Breast epithelium (tissue), 4 donors: Measurements from ENCODE around the gene CXCL11. TPM values are rescaled to one million over a fixed set of nuclear protein-coding genes. Genes with fewer than 3 reads are reported as not detected.
"Not testable (repeated sequence)": the region's sequence is repeated elsewhere in the genome, so short reads cannot be mapped to it uniquely, and the experiment has no call there.

Experiments used
- DNase-seq, 2 donors: peaks; one replicate each; pipeline ENCODE4 v3.0.0-alpha.2; 2019; ENCODE audit warnings: low spot score in 2 of 2
- H3K27ac ChIP-seq, 2 donors: fragments of 200-600 bp; sonication (generic) in 1 of 2; one replicate each; pipeline ENCODE4 v1.5.1; 2016 to 2019; ENCODE audit warnings: mild to moderate bottlenecking in 1 of 2
- H3K27me3 ChIP-seq, 2 donors: fragments of 200-600 bp; sonication (generic) in 1 of 2; one replicate each; pipeline versions ENCODE4 v1.5.1 to v1.6.0; 2017 to 2019; ENCODE audit warnings: control low read depth in 1 of 2, mild to moderate bottlenecking in 1 of 2
- H3K36me3 ChIP-seq: fragments of 200-600 bp; one replicate; pipeline ENCODE4 v1.5.1; 2019
- H3K4me1 ChIP-seq, 2 donors: fragments of 200-600 bp; sonication (generic); one replicate each; pipeline ENCODE4 v1.5.1; 2016 to 2019; ENCODE audit warnings: control low read depth in 1 of 2
- H3K4me3 ChIP-seq, 3 donors: fragments of 200-600 bp; sonication (generic); 1 replicate in 2 of 3; 2 replicates in 1 of 3; pipeline ENCODE4 v1.5.1; 2016 to 2019; ENCODE audit warnings: mild to moderate bottlenecking in 3 of 3, moderate library complexity in 2 of 3
- H3K9me3 ChIP-seq, 2 donors: fragments of 200-600 bp; sonication (generic) in 1 of 2; one replicate each; pipeline ENCODE4 v1.5.1; 2016 to 2019; ENCODE audit warnings: control low read depth in 1 of 2
- CTCF ChIP-seq, 3 donors: fragments of 450-650 bp; IDR thresholded peaks; one replicate each; pipeline ENCODE4 v1.5.1; 2016 to 2017; ENCODE audit warnings: antibody characterized with exemption in 3 of 3, mild to moderate bottlenecking in 3 of 3, moderate library complexity in 3 of 3
- POLR2A ChIP-seq: fragments of 450-650 bp; IDR thresholded peaks from one replicate; pipeline ENCODE4 v1.6.1; 2016; ENCODE audit warnings: antibody characterized with exemption, mild to moderate bottlenecking, moderate library complexity
- POLR2AphosphoS5 ChIP-seq, 3 donors: sonication (generic); formaldehyde crosslinking; IDR thresholded peaks; one replicate each; pipeline ENCODE4 v1.6.1; 2017; ENCODE audit warnings: antibody characterized with exemption in 3 of 3
- intact Hi-C: fragments of 100-400 bp; cut with DNase I; formaldehyde crosslinking; loops from one replicate; pipeline ENCODE4 v1.15.1; 2023; ENCODE audit warnings: low total_unique reads
- total RNA-seq, 3 donors: library from RNA; depleted of rRNA; stranded (reverse); fragments of >200 nt; gene quantifications; one replicate each; pipeline ENCODE4 v1.1.0, GENCODE V29; 2016

The CXCL11 gene
- total RNA-seq, 3 donors from 2014 or later: not detected

DNA sequence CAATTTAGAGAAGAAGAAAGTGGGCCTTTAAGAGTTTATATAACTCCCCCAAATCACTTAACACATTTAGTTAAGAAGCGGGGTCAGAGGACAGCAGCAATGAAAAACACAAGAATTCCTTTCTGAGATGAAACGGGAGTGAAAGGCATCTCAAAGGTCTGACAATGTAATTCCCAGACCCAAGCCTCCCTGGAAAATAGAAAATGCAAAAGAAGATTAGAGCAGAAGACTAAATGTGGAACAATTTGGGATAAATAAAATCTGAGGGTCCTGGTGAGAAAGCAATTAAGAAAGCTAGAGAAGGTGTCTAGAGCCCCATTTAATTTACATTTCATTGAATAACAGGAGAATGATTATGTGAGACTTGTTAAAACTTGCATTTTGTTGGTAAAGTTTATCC lies 19.6 kb upstream of the CXCL11 start:
- Histone ChIP-seq H3K9me3 (no peaks in the 10 kb centered on the region), H3K27me3 (no peaks in the 10 kb centered on the region), H3K27ac (no peak overlapping the region), H3K4me3 (no peak overlapping the region), H3K36me3 (no peaks in the 10 kb centered on the region), H3K4me1 (no peaks in the 10 kb centered on the region)
- TF ChIP-seq POLR2AphosphoS5 (IDR thresholded peaks at IDR 0.05) (no peak), POLR2A (no peak), CTCF (IDR thresholded peaks at IDR 0.05) (no peak)
- intact Hi-C loops: no loop called here
- DNase-seq: no peak

DNA sequence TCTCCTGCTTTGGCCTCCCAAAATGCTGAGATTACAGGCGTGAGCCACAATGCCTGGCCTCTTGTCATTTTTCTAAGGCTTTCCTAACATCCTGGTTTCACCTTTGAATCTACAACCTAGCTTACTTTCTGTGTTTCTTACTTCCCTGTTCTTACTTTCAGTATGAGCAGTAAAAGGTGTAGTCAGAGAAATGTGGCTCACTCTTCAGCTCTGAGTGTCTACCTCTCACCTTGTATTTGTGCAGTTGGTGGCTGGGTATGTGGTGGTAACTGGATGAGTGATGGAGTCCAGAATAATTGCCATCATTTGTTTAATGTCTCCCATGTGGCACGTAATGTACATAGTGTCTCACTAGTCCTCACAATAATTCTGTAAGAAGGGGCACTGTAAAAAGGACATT lies 19.1 kb upstream of the CXCL11 start:
- H3K4me1 ChIP-seq: no peaks in the 10 kb centered on the region
- DNase-seq: no peak
- no peak overlapping the region for H3K27ac ChIP-seq
- H3K27me3 ChIP-seq: no peaks in the 10 kb centered on the region
- no peaks in the 10 kb centered on the region for H3K36me3 ChIP-seq
- H3K9me3 ChIP-seq: no peaks in the 10 kb centered on the region
- no peak for TF ChIP-seq POLR2AphosphoS5 (IDR thresholded peaks at IDR 0.05)
- no peak for TF ChIP-seq POLR2A
- TF ChIP-seq CTCF (IDR thresholded peaks at IDR 0.05): no peak
- no peak overlapping the region for H3K4me3 ChIP-seq
- intact Hi-C loops: no loop called here

- intact Hi-C loops: no loop called here
- Histone ChIP-seq H3K36me3 (no peaks in the 10 kb centered on the region), H3K27ac (no peak overlapping the region), H3K27me3 (no peaks in the 10 kb centered on the region), H3K4me3 (no peak overlapping the region), H3K9me3 (no peaks in the 10 kb centered on the region), H3K4me1 (no peaks in the 10 kb centered on the region)
- DNase-seq: no peak
- TF ChIP-seq CTCF (IDR thresholded peaks at IDR 0.05): no peak
- no peak for TF ChIP-seq POLR2A
- no peak for TF ChIP-seq POLR2AphosphoS5 (IDR thresholded peaks at IDR 0.05)
Observed at GRCh38 chr4:76053730-76054129, 17.9 kb upstream of the CXCL11 start.

DNA sequence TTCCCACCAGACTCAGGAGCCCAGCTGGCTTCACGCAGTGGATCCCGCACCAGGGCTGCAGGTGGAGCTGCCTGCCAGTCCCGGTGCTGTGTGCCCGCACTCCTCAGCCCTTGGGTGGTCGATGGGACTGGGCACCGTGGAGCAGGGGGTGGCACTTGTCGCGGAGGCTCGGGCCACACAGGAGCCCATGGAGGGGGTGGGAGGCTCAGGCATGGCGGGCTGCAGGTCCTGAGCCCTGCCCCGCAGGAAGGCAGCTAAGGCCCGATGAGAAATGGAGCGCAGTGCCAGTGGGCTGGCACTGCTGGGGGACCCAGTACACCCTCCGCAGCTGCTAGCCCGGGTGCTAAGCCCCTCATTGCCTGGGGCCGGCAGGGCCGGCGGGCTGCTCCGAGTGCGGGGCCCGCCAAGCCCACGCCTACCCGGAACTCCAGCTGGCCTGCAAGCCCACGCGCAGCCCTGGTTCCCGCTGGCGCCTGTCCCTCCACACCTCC lies 14.7 kb upstream of the CXCL11 start:
- H3K27ac ChIP-seq, H3K4me1 ChIP-seq, H3K4me3 ChIP-seq, H3K36me3 ChIP-seq, H3K9me3 ChIP-seq, DNase-seq, H3K27me3 ChIP-seq, intact Hi-C loops: not testable (repeated sequence)

- H3K4me3 ChIP-seq, DNase-seq, H3K27me3 ChIP-seq, H3K36me3 ChIP-seq, H3K9me3 ChIP-seq, intact Hi-C loops, H3K4me1 ChIP-seq, H3K27ac ChIP-seq: not testable (repeated sequence)
Observed at GRCh38 chr4:76049860-76050416, 14.1 kb upstream of the CXCL11 start.

DNA sequence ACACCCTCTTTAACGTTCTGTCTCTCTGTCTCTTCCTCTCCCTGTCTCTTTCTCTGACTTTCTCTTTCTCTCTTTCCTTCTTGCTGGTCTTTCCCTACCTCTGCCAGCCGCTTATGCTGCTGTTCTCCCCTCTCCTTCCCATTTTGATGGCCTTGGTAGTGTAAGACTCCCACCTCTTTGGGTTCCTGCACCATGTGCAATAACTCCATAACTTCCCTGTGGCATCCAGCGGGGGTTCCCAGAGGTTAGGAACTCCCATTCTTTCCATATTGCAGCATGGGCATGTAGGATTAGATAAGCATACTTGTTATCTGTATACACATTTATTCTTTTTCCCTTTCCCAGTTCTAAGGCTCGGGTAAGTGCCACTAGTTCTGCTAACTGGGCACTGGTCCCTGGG lies 8.8 kb upstream of the CXCL11 start:
- H3K4me3 ChIP-seq, DNase-seq, H3K36me3 ChIP-seq, H3K4me1 ChIP-seq, intact Hi-C loops, H3K9me3 ChIP-seq, H3K27me3 ChIP-seq, H3K27ac ChIP-seq: not testable (repeated sequence)

DNA sequence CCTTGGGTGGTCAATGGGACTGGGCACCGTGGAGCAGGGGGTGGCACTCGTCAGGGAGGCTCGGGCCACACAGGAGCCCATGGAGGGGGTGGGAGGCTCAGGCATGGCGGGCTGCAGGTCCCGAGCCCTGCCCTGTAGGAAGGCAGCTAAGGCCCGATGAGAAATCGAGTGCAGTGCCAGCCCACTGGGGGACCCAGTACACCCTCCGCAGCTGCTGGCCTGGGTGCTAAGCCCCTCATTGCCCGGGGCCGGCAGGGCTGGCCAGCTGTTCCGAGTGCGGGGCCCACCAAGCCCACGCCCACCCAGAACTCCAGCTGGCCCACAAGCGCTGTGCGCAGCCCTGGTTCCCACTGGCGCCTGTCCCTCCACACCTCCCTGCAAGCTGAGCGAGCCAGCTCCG lies 7.4 kb upstream of the CXCL11 start:
- H3K4me3 ChIP-seq, H3K27me3 ChIP-seq, H3K36me3 ChIP-seq, intact Hi-C loops, H3K27ac ChIP-seq, H3K4me1 ChIP-seq, DNase-seq, H3K9me3 ChIP-seq: not testable (repeated sequence)

DNA sequence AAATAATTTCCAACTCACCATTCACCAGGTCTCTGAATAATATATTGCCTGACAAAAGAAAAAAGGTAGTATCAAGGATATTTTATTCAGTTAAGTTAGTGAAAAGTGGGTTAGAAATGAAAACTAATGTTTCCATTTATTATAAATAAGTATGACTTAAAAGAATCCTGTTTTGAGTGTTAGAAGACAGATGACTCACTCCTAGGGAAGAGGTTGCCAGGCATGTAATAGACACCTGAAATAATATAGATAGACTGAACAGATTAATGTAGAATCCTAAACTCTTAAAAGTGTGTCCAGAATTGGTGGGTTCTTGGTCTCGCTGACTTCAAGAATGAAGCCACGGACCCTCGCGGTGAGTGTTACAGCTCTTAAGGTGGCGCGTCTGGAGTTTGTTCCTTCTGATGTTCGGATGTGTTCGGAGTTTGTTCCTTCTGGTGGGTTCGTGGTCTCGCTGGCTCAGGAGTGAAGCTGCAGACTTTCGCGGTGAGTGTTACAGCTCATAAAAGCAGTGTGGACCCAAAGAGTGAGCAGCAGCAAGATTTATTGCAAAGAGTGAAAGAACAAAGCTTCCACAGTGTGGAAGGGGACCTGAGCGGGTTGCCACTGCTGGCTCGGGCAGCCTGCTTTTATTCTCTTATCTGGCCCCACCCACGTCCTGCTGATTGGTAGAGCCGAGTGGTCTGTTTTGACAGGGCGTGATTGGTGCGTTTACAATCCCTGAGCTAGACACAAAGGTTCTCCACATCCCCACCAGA lies 6.5 kb upstream of the CXCL11 start:
- H3K9me3 ChIP-seq, H3K4me3 ChIP-seq, DNase-seq, H3K36me3 ChIP-seq, H3K27ac ChIP-seq, intact Hi-C loops, H3K4me1 ChIP-seq, H3K27me3 ChIP-seq: not testable (repeated sequence)
